Measurements from ENCODE around the gene ZNF273.

DNA sequence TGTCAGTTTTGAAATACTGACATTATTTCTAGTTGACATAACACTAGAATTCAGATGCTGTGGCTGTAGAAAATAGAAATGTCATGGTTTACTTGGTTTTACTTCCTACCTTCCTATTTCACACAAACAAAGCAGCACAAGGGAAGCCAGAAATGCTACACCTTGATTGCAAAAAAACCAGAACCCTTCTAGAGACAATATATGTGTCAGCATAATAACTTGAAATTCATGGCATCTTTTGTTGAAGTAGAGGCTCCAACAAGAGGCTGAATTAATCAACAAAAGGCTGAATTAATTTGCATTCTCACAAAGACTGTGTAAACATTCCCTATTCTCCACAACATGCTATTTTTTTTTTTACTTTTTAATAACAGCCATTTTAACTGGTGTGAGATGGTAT is 62.5 kb downstream of the ZNF273 start:
- TF ChIP-seq POLR2AphosphoS5 (IDR thresholded peaks at IDR 0.05) (no peak), POLR2A (IDR thresholded peaks at IDR 0.05) (no peak)
- TF ChIP-seq, protein P1, sequence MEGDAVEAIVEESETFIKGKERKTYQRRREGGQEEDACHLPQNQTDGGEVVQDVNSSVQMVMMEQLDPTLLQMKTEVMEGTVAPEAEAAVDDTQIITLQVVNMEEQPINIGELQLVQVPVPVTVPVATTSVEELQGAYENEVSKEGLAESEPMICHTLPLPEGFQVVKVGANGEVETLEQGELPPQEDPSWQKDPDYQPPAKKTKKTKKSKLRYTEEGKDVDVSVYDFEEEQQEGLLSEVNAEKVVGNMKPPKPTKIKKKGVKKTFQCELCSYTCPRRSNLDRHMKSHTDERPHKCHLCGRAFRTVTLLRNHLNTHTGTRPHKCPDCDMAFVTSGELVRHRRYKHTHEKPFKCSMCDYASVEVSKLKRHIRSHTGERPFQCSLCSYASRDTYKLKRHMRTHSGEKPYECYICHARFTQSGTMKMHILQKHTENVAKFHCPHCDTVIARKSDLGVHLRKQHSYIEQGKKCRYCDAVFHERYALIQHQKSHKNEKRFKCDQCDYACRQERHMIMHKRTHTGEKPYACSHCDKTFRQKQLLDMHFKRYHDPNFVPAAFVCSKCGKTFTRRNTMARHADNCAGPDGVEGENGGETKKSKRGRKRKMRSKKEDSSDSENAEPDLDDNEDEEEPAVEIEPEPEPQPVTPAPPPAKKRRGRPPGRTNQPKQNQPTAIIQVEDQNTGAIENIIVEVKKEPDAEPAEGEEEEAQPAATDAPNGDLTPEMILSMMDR (IDR thresholded peaks at IDR 0.05 in 8 of 11, conservative IDR thresholded peaks at IDR 0.05 in 3 of 11), result no peak

All from spleen (tissue), 7 donors.